ENCODE results near the gene TUB.

Gene TUB

GRCh38 chr11:8083871-8084281 lies 2.9 kb downstream of the TUB start:
- Histone ChIP-seq H3K4me2 (peak overlapping the region in 8 of 11 experiments; percentile 35 to 86 (median 82); a peak in 13 of 22 replicates), H4K20me1 (peaks cover 0 to 50% (median 0%) of the 10 kb centered on the region in 11 experiments; a peak in 9 of 22 replicates), H3K9ac (no peak overlapping the region), H3K27me3 (peaks cover 0 to 7% (median 0%) of the 10 kb centered on the region in 11 experiments; a peak in 2 of 22 replicates), H3K4me3 (no peak overlapping the region), H3K4me1 (peaks cover 0 to 82% (median 73%) of the 10 kb centered on the region in 10 experiments; a peak in 15 of 20 replicates), H3K9me3 (replicated peaks in 1 of 11) (no peaks in the 10 kb centered on the region), H3K36me3 (no peaks in the 10 kb centered on the region), H3K27ac (no peak overlapping the region)
- TF ChIP-seq Cebpa-rat (IDR thresholded peaks at IDR 0.05), result no peak

- Histone ChIP-seq H3K4me2 (peak overlapping the region in 8 of 11 experiments; percentile 6 to 86 (median 52); a peak in 13 of 22 replicates), H3K27ac (no peak overlapping the region), H3K9ac (no peak overlapping the region), H4K20me1 (peaks cover 0 to 50% (median 0%) of the 10 kb centered on the region in 11 experiments; a peak in 9 of 22 replicates), H3K36me3 (no peaks in the 10 kb centered on the region), H3K9me3 (replicated peaks in 1 of 11) (no peaks in the 10 kb centered on the region), H3K4me3 (no peak overlapping the region), H3K27me3 (peaks cover 0 to 7% (median 0%) of the 10 kb centered on the region in 11 experiments; a peak in 2 of 22 replicates), H3K4me1 (peaks cover 0 to 83% (median 73%) of the 10 kb centered on the region in 10 experiments; a peak in 15 of 20 replicates)
- no peak for TF ChIP-seq Cebpa-rat (IDR thresholded peaks at IDR 0.05)
These were observed 3.3 kb downstream of the TUB start for GRCh38 chr11:8084352-8084751.

DNA sequence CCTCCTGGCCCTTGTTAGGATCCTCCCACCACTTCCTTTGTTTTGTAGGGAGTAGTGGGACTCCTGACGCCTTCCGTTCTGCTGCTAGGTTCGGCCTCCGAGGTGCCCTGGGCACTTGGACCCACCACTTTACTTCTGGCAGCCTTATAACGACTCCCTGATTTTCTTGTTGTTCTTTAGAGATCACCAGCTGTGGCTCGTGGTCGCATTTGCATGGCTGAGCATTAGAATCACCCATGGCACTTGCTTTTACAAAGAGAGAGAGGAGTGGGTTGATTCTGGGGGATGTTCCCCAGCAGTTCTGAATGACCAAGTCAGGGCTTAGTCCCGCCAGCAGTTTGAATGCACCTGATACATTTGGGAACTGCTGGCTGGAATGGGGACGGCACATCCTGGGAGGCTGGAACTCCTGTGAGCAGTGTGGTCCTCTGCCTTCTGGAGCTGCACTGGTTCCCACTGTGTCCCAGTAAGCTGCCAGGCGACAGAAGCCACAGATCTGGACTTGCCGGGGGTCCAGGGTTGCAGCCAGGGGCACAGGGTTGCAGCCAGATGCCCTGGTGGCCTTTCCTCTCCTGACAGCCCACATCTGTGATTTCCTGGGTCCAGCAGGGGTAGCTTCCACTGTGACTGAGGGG lies 4.1 kb downstream of the TUB start:
- Histone ChIP-seq H3K27ac (no peak overlapping the region), H3K9ac (no peak overlapping the region), H3K9me3 (replicated peaks in 1 of 11) (no peaks in the 10 kb centered on the region), H4K20me1 (peaks cover 0 to 50% (median 0%) of the 10 kb centered on the region in 11 experiments; a peak in 9 of 22 replicates), H3K4me2 (peak overlapping the region in 9 of 11 experiments; percentile 4 to 86 (median 52); a peak in 14 of 22 replicates), H3K36me3 (no peaks in the 10 kb centered on the region), H3K4me1 (peaks cover 0 to 84% (median 73%) of the 10 kb centered on the region in 10 experiments; a peak in 15 of 20 replicates), H3K27me3 (peaks cover 0 to 7% (median 0%) of the 10 kb centered on the region in 11 experiments; a peak in 2 of 22 replicates), H3K4me3 (no peak overlapping the region)
- TF ChIP-seq Cebpa-rat (IDR thresholded peaks at IDR 0.05), result no peak

DNA sequence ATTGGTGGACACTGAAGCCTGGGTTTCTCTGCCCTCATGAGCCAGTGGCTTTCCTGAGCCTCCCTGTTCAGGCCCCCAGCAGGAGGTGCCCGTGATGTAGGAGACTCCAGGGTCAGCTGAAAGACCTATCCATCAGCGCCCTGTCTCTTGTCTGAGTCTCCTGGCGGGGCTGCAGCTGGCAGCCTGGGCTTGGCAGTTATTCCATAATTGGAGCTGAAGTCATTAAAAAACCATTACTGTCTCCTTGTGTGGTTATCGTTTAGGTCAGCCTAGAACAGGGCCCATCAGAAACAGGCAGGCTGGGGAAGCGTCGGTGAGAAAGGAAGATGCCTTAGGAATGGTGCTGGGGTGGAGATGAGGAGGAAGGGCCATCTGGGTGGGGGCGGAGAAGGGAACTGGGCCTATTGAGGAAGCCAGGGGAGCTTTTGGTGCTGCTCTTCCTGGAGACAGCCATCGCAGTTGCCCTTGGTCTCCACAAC lies 5.0 kb downstream of the TUB start:
- Histone ChIP-seq H3K27me3 (peaks cover 0 to 7% (median 0%) of the 10 kb centered on the region in 11 experiments; a peak in 2 of 22 replicates), H3K27ac (peak overlapping the region in 2 of 11 experiments; percentile 18 to 21; a peak in 2 of 22 replicates), H3K4me3 (no peak overlapping the region; a peak in 1 of 20 replicates), H3K9me3 (replicated peaks in 1 of 11) (no peaks in the 10 kb centered on the region), H4K20me1 (peaks cover 0 to 50% (median 0%) of the 10 kb centered on the region in 11 experiments; a peak in 9 of 22 replicates), H3K4me2 (peak overlapping the region in 8 of 11 experiments; percentile 26 to 86 (median 52); a peak in 16 of 22 replicates), H3K9ac (0 out of 22 replicates have a peak overlapping the region, but pooled peaks of 1 of the 11 experiments have one; percentile 9), H3K4me1 (peaks cover 0 to 82% (median 72%) of the 10 kb centered on the region in 10 experiments; a peak in 15 of 20 replicates), H3K36me3 (no peaks in the 10 kb centered on the region)
- TF ChIP-seq Cebpa-rat (IDR thresholded peaks at IDR 0.05), result no peak

DNA sequence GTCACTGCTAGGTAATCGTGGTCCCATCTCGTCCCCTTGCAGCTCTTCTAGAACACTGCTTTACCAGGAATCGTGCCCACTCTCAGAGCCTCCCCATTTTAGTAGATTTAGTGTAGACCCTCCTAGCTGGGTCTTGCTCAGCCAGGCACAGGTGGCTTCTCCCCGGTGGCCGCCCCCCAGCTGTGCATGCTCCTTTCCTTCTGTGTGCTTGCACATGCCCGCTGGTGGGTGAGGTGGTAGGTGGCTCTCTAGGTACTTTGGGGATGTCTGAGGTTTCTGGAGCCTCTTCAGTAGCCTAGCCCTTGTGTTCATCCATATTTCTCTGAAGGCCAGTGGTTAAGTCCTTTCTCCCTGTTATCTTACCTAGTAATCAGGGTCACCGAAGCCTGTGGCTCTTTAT lies 5.6 kb downstream of the TUB start:
- no peaks in the 10 kb centered on the region for H3K36me3 ChIP-seq
- H3K4me2 ChIP-seq, result peak overlapping the region in 8 of 11 experiments; percentile 26 to 86 (median 52); a peak in 16 of 22 replicates
- H3K27me3 ChIP-seq, result peaks cover 0 to 3% (median 0%) of the 10 kb centered on the region in 11 experiments; a peak in 2 of 22 replicates
- H3K9ac ChIP-seq, result no peak overlapping the region
- H4K20me1 ChIP-seq, result peaks cover 0 to 50% (median 0%) of the 10 kb centered on the region in 11 experiments; a peak in 9 of 22 replicates
- H3K4me3 ChIP-seq, result no peak overlapping the region
- H3K9me3 ChIP-seq (replicated peaks in 1 of 11), result no peaks in the 10 kb centered on the region
- peak overlapping the region in 1 of 11 experiments; percentile 21; a peak in 1 of 22 replicates for H3K27ac ChIP-seq
- no peak for TF ChIP-seq Cebpa-rat (IDR thresholded peaks at IDR 0.05)
- H3K4me1 ChIP-seq, result peaks cover 0 to 86% (median 73%) of the 10 kb centered on the region in 10 experiments; a peak in 15 of 20 replicates

DNA sequence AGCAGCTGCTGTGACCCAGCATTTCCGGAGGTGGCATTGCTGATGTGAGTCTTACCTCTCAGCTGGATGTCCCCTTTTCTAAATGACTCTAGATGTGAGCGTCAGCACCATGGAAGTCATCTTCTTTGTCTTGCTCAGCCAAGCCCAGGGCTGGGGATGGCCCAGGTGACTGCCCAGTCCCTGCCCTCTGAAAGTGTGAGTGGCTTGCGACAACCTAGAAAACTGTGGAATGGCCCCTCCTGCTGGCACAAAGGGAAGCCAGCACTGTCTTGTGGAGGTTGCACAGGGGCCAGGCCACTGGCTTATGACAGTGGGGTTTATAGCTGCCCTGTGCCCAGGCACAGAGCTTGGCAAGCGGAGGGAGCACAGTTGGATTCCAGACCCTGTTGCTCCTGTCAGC lies 6.2 kb downstream of the TUB start:
- Histone ChIP-seq H4K20me1 (peaks cover 0 to 50% (median 0%) of the 10 kb centered on the region in 11 experiments; a peak in 9 of 22 replicates), H3K4me2 (peak overlapping the region in 8 of 11 experiments; percentile 26 to 86 (median 52); a peak in 14 of 22 replicates), H3K4me3 (no peak overlapping the region), H3K27ac (no peak overlapping the region), H3K9ac (no peak overlapping the region), H3K36me3 (no peaks in the 10 kb centered on the region), H3K4me1 (peaks cover 0 to 86% (median 73%) of the 10 kb centered on the region in 10 experiments; a peak in 15 of 20 replicates), H3K9me3 (replicated peaks in 1 of 11) (no peaks in the 10 kb centered on the region), H3K27me3 (no peaks in the 10 kb centered on the region)
- TF ChIP-seq Cebpa-rat (IDR thresholded peaks at IDR 0.05), result no peak

DNA sequence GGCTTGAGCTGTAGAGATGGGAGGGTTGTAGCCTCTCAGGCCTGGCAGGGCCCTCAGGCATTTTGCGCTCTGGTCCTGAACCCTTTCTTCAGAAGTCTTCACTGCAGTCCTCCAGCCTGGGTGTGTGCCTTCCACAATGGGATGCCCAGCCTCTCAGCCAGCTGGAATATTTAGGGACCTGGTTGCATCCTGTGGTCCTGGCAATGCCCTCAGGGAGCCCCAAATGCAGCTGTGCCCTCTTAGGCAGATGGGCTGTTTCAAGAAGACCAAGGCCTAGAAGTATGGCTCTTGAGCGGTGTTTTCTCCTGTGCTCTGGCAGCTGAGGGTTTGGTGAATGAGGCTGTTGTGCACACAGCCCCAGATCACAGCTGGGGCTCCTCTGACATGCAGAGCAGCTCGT lies 6.7 kb downstream of the TUB start:
- no peak for TF ChIP-seq Cebpa-rat (IDR thresholded peaks at IDR 0.05)
- Histone ChIP-seq H3K4me3 (no peak overlapping the region), H4K20me1 (peaks cover 0 to 50% (median 0%) of the 10 kb centered on the region in 11 experiments; a peak in 9 of 22 replicates), H3K27me3 (no peaks in the 10 kb centered on the region), H3K9me3 (replicated peaks in 1 of 11) (no peaks in the 10 kb centered on the region), H3K9ac (0 out of 22 replicates have a peak overlapping the region, but pooled peaks of 1 of the 11 experiments have one; percentile 13), H3K4me2 (peak overlapping the region in 8 of 11 experiments; percentile 26 to 86 (median 48); a peak in 12 of 22 replicates), H3K36me3 (no peaks in the 10 kb centered on the region), H3K27ac (no peak overlapping the region), H3K4me1 (peaks cover 0 to 86% (median 72%) of the 10 kb centered on the region in 10 experiments; a peak in 15 of 20 replicates)

- peaks cover 0 to 86% (median 73%) of the 10 kb centered on the region in 10 experiments; a peak in 15 of 20 replicates for H3K4me1 ChIP-seq
- H3K27me3 ChIP-seq, result no peaks in the 10 kb centered on the region
- TF ChIP-seq Cebpa-rat (IDR thresholded peaks at IDR 0.05), result no peak
- no peak overlapping the region for H3K9ac ChIP-seq
- H3K27ac ChIP-seq, result no peak overlapping the region
- H3K4me3 ChIP-seq, result no peak overlapping the region
- H3K4me2 ChIP-seq, result no peak overlapping the region
- H4K20me1 ChIP-seq, result peaks cover 0 to 34% (median 0%) of the 10 kb centered on the region in 11 experiments; a peak in 7 of 22 replicates
- H3K36me3 ChIP-seq, result peaks cover 0 to 8% (median 0%) of the 10 kb centered on the region in 11 experiments; a peak in 2 of 22 replicates
- no peaks in the 10 kb centered on the region for H3K9me3 ChIP-seq (replicated peaks in 1 of 11)
These were observed 8.9 kb downstream of the TUB start for GRCh38 chr11:8089791-8090510.

Measured in BLaER1 treated with 17β-estradiol and CSF1 and Interleukin-3, amounts not matched to agents 10 nM and 100 nM (cell line).